ACHN (cell line): Measurements from ENCODE around the gene CLEC5A.
"Not testable (repeated sequence)": the region's sequence is repeated elsewhere in the genome, so short reads cannot be mapped to it uniquely, and the experiment has no call there.

Experiments used
- DNase-seq: peaks from one replicate; pipeline ENCODE4 v3.0.0-alpha.2; 2015
- in situ Hi-C: cut with HindIII; loops from 2 replicates; pipeline ENCODE4 v1.10.0; 2017; ENCODE audit warnings: low sequenced_read_pairs, low pct_ligation_motif_present, low pct_unique_long_range_greater_than_20kb

Gene CLEC5A

GRCh38 chr7:141946796-141947195 is at the start of gene CLEC5A:
Gene CLEC5A (minus strand): TSS chr7:141946974. CDS start chr7:141946292, 682 bp downstream.
- no peak for DNase-seq
- in situ Hi-C loops: no loop called here

GRCh38 chr7:141993354-141993753 is 46.6 kb upstream of the CLEC5A start:
- in situ Hi-C loops: no loop called here
- no peak for DNase-seq

DNA sequence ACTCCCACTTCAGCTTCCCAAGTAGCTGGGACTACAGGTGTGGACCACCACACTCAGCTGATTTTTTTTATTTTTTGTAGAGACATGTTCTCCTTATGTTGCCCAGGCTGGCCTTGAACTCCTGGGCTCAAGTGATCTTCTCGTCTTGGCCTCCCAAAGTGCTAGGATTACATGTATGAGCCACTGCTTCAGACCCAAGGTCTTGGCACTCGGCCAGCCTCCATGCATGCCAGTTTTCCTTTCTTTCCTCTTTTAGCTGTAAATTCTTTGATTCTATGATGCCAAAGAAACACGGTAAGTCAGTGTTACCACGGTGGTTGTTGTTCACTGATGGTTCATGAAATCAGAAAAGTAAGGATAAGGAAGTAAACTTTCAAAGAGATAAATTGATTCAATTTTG is 45.9 kb upstream of the CLEC5A start:
- no peak for DNase-seq
- in situ Hi-C loops: no loop called here

DNA sequence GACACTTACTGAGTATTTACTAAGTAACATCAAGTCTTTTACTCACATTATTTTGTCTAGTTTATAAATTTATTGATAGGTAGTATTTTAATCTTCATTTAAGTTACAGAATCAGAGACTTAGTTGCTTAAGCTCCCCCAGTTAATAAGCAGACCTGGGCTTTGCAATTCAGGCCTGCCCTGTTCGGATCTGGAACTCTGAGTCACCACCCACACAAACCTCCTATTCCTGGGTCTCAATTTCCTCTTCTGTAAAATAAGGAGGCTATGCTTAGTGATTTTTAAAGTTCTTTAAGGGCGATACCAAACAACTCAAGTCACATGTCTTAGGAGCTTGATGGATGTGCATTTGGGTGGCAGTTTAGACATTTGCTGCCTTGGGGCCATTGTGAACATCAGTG is 45.4 kb upstream of the CLEC5A start:
- in situ Hi-C loops: no loop called here
- DNase-seq: no peak

DNA sequence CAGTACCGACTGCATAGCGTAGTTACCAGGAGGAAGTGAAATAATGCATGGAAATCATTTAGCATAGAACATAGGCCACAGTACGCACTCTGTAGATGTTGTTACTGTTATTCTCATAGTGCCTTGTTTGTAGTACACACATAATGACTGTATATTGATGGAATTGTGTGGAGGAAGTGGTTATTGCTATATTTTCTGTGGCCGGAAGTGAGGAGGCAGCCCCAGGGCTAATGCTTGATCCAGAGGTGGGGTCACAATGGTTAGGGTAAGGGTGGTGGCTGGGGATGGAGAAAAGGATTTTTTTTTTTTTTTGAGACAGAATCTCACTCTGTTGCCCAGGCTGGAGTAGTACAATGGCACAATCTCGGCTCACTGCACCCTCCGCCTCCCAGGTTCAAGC is 44.4 kb upstream of the CLEC5A start:
- in situ Hi-C loops: no loop called here
- DNase-seq: no peak

- in situ Hi-C loops: no loop called here
- DNase-seq: no peak
Observed at GRCh38 chr7:141990011-141990725, 43.4 kb upstream of the CLEC5A start.

GRCh38 chr7:141987803-141988202 is 41.0 kb upstream of the CLEC5A start:
- DNase-seq, in situ Hi-C loops: not testable (repeated sequence)

GRCh38 chr7:141986923-141987322 is 40.1 kb upstream of the CLEC5A start:
- no peak for DNase-seq
- in situ Hi-C loops: no loop called here

GRCh38 chr7:141985926-141986325 is 39.2 kb upstream of the CLEC5A start:
- DNase-seq, in situ Hi-C loops: not testable (repeated sequence)

GRCh38 chr7:141979568-141979967 is 32.8 kb upstream of the CLEC5A start:
- in situ Hi-C loops: no loop called here

GRCh38 chr7:141978351-141978750 is 31.6 kb upstream of the CLEC5A start:
- DNase-seq: no peak
- in situ Hi-C loops: no loop called here

More at GRCh38 chr7:141979568-141979967, 32.8 kb upstream of the CLEC5A start:
- no peak for DNase-seq

GRCh38 chr7:141976524-141977245 is 29.9 kb upstream of the CLEC5A start:
- in situ Hi-C loops: no loop called here
- no peak for DNase-seq

DNA sequence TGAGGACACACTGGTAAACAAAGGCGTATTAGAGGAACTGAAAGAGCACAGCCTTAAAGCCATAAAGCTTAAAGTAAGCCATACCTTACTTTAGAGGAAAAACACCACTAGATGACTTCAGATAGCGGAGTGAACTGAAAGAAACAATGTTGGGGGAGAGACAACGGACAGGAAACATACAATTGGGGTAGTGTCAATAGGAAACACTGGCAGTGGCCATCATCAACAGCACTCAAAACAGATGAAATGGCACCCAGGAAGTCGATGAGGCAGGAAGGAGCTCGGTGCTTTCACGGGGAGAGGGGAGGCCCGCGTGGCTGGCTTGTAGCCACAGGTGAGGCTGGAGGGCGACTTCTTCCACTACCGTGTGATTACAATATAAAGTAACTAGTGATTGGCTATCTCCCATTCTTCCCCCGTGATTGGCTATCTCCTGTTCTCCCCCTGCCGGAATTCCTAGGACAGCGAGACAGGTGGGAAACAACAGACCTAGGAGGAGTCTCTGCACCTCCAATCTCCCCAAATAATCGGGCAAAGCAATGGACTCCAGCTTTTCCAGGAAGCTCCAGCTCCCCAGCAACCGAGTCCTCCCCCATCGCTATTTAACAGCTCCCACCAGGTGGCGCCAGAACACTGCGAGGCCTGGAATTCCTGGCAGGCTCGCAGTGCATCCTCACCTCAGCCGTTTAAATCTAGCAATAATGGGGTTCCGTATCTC is 29.2 kb upstream of the CLEC5A start:
- in situ Hi-C loops: no loop called here
- peak; percentile 82 for DNase-seq

- peak; percentile 14 for DNase-seq
Observed at GRCh38 chr7:141974831-141975230, 28.1 kb upstream of the CLEC5A start.

GRCh38 chr7:141973673-141974072 is 26.9 kb upstream of the CLEC5A start, which contains the start of gene TAS2R38:
Gene TAS2R38 (minus strand): TSS chr7:141973773. CDS start chr7:141973689, 84 bp downstream.
- in situ Hi-C loops: no loop called here
- DNase-seq: no peak

More at GRCh38 chr7:141974831-141975230, 28.1 kb upstream of the CLEC5A start:
- in situ Hi-C loops: no loop called here

- no peak for DNase-seq
- in situ Hi-C loops: no loop called here
Observed at GRCh38 chr7:141960687-141961422, 14.1 kb upstream of the CLEC5A start.

- no peak for DNase-seq
- in situ Hi-C loops: no loop called here
Observed at GRCh38 chr7:141956084-141956483, 9.3 kb upstream of the CLEC5A start.

GRCh38 chr7:141954334-141954733 is 7.6 kb upstream of the CLEC5A start:
- DNase-seq: no peak
- in situ Hi-C loops: no loop called here

DNA sequence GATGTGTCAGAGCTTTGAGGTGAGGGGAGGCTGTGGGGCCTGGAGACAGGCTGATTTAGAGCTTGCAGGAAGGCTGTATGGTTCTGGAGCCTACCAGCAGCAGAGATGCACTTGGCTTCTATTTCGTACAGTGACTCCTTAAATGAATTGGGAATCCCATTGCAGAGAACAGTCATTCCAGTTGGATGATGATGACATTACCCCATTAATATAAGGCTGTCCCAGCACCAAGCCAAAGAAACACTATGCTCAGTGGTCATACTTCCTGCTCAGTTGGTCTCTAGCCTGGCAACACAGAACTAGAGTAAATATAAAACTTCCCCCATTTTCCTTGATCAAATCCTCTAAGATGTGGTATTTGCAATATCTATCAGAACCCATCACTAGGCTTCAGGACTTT is 5.7 kb upstream of the CLEC5A start:
- in situ Hi-C loops: no loop called here
- DNase-seq: no peak
